Measurements from ENCODE around the gene FGFR3. TPM values are rescaled to one million over a fixed set of nuclear protein-coding genes. Genes with fewer than 3 reads are reported as not detected.

FGFR3 gene
- total and polyA plus RNA-seq, 2 experiments from 2014 or later: 0.10 to 0.97 TPM

DNA sequence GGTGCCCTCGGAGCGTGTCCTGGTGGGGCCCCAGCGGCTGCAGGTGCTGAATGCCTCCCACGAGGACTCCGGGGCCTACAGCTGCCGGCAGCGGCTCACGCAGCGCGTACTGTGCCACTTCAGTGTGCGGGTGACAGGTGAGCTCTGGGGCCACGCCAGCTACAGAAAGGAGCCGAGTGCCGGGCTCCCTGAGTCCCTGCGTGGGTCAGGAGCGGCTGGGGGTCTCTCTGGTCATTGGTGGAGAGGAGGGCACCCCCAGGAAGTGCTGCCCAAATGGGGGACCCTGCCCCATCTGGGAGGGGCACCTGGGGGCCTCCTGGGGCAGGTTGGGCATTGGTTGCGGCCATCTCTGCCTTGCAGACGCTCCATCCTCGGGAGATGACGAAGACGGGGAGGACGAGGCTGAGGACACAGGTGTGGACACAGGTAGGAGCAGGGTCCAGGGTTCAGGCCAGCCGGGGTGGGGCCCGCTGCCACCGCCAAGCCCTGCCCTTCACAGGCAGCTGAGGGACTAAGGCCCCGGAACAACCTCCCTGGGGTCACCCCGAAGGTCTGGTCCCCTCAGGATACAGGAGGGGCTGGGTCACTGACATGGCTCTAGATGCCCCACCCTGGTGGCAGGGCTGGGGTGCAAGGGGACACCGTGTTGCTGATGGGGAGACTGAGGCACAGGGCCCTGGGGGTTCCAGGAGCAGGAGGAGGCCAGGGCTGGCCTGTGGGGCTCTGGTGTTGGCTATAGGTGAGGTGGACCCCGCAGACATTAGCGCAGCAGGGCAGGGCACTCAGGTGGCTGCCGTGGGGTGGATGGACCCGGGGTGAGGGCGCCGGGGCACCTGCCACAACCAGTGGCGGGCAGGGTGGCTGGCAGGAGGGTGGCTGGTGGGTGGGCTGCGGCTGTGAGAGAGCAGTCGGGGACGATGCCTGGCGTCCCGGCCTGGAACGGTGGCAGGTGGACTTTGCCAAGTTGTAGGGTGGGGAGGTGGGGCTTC lies 6.6 kb downstream of the FGFR3 start:
- H3K27ac ChIP-seq: no peak overlapping the region
- no peak overlapping the region for H2AFZ ChIP-seq
- no peaks in the 10 kb centered on the region for H4K20me1 ChIP-seq (ENCODE audit: insufficient read depth)
- DNase-seq: no peak
- H3K36me3 ChIP-seq (ENCODE audit: low read depth): no peaks in the 10 kb centered on the region
- 0 out of 2 replicates have a peak, but pooled peaks cover 10% of the 10 kb centered on the region for H3K27me3 ChIP-seq (replicated peaks; ENCODE audit: insufficient read depth)
- no peak overlapping the region for H3K9ac ChIP-seq
- no peak overlapping the region for H3K4me2 ChIP-seq (ENCODE audit: unreplicated experiment)
- in situ Hi-C loops (cut with MboI): no loop called here
- no peaks in the 10 kb centered on the region for H3K9me2 ChIP-seq (ENCODE audit: insufficient read depth)
- no peaks in the 10 kb centered on the region for H3F3A ChIP-seq (ENCODE audit: insufficient read depth)
- H3K4me3 ChIP-seq: no peak overlapping the region
- no peaks in the 10 kb centered on the region for H3K79me2 ChIP-seq (ENCODE audit: insufficient read depth)
- H3K9me3 ChIP-seq (ENCODE audit: low read depth): no peaks in the 10 kb centered on the region
- TF ChIP-seq EZH2phosphoT487 (IDR thresholded peaks at IDR 0.05; ENCODE audit: insufficient read depth, low read depth) (no peak), EZH2 (IDR thresholded peaks at IDR 0.05; ENCODE audit: insufficient read depth, poor library complexity, severe bottlenecking) (no peak)
- H3K4me1 ChIP-seq (ENCODE audit: insufficient read depth): no peaks in the 10 kb centered on the region
- 84 to 86% methylated on average over 30 to 41 of the region's 41 CpGs for WGBS, 2 experiments (ENCODE audit: low coverage in 1 of 2, low lambda C conversion rate in 2 of 2, missing lambda C conversion rate in 2 of 2)

DNA sequence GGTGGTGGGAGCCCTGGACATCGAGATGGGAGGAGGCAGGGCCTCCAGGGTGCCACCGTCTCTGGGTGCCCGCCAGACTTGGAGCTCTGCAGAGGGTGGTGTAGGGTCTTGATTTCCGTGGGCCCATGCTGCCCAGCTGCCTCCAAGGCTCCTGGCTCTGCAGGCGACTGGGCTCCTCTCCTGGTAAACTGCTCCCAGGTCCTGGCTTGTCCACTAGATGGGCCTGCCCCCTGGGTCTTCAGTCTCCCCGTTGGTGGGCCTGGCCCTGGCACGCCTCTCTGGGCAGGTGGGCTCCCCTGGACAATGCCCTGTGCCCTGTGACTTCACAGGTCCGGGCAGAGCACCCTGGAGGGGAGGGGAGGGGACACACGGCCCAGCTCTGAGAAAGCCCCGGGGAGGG lies 7.7 kb downstream of the FGFR3 start:
- 63 to 66% methylated on average over 6 to 10 of the region's 10 CpGs for WGBS, 2 experiments (ENCODE audit: low coverage in 1 of 2, low lambda C conversion rate in 2 of 2, missing lambda C conversion rate in 2 of 2)
- no peak for TF ChIP-seq EZH2 (IDR thresholded peaks at IDR 0.05; ENCODE audit: insufficient read depth, poor library complexity, severe bottlenecking)
- no peak for TF ChIP-seq EZH2phosphoT487 (IDR thresholded peaks at IDR 0.05; ENCODE audit: insufficient read depth, low read depth)
- no peaks in the 10 kb centered on the region for H3K79me2 ChIP-seq (ENCODE audit: insufficient read depth)
- no peak overlapping the region for H2AFZ ChIP-seq
- H3K9me2 ChIP-seq (ENCODE audit: insufficient read depth): no peaks in the 10 kb centered on the region
- no peaks in the 10 kb centered on the region for H3F3A ChIP-seq (ENCODE audit: insufficient read depth)
- H3K4me3 ChIP-seq: no peak overlapping the region
- no peak for DNase-seq
- H3K36me3 ChIP-seq (ENCODE audit: low read depth): no peaks in the 10 kb centered on the region
- in situ Hi-C loops (cut with MboI): no loop called here
- H3K27me3 ChIP-seq (replicated peaks; ENCODE audit: insufficient read depth): 0 out of 2 replicates have a peak, but pooled peaks cover 6% of the 10 kb centered on the region
- no peaks in the 10 kb centered on the region for H4K20me1 ChIP-seq (ENCODE audit: insufficient read depth)
- H3K9me3 ChIP-seq (ENCODE audit: low read depth): no peaks in the 10 kb centered on the region
- H3K27ac ChIP-seq: no peak overlapping the region
- H3K4me2 ChIP-seq (ENCODE audit: unreplicated experiment): no peak overlapping the region
- H3K9ac ChIP-seq: no peak overlapping the region
- H3K4me1 ChIP-seq (ENCODE audit: insufficient read depth): no peaks in the 10 kb centered on the region

DNA sequence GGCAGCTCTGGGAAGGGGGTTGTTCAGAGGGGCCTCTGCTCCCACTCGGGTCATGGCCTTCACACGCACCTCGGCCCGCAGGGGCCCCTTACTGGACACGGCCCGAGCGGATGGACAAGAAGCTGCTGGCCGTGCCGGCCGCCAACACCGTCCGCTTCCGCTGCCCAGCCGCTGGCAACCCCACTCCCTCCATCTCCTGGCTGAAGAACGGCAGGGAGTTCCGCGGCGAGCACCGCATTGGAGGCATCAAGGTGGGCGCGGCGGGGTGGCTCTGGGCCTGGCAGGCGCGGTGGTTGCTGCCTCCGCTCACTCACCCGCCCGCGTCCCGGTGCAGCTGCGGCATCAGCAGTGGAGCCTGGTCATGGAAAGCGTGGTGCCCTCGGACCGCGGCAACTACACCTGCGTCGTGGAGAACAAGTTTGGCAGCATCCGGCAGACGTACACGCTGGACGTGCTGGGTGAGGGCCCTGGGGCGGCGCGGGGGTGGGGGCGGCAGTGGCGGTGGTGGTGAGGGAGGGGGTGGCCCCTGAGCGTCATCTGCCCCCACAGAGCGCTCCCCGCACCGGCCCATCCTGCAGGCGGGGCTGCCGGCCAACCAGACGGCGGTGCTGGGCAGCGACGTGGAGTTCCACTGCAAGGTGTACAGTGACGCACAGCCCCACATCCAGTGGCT lies 8.3 kb downstream of the FGFR3 start:
- Histone ChIP-seq H3K4me1 (ENCODE audit: insufficient read depth) (no peaks in the 10 kb centered on the region), H3K27me3 (replicated peaks; ENCODE audit: insufficient read depth) (0 out of 2 replicates have a peak, but pooled peaks cover 3% of the 10 kb centered on the region), H2AFZ (no peak overlapping the region), H3K4me2 (ENCODE audit: unreplicated experiment) (no peak overlapping the region), H3K36me3 (ENCODE audit: low read depth) (no peaks in the 10 kb centered on the region), H3K27ac (no peak overlapping the region), H3K9ac (no peak overlapping the region), H3K9me2 (ENCODE audit: insufficient read depth) (no peaks in the 10 kb centered on the region), H3F3A (ENCODE audit: insufficient read depth) (no peaks in the 10 kb centered on the region), H3K9me3 (ENCODE audit: low read depth) (no peaks in the 10 kb centered on the region), H3K79me2 (ENCODE audit: insufficient read depth) (no peaks in the 10 kb centered on the region), H4K20me1 (ENCODE audit: insufficient read depth) (no peaks in the 10 kb centered on the region), H3K4me3 (no peak overlapping the region)
- WGBS, 2 experiments (ENCODE audit: low coverage in 1 of 2, low lambda C conversion rate in 2 of 2, missing lambda C conversion rate in 2 of 2): 94 to 99% methylated on average over 26 to 56 of the region's 56 CpGs
- in situ Hi-C loops (cut with MboI): no loop called here
- DNase-seq: no peak
- no peak for TF ChIP-seq EZH2 (IDR thresholded peaks at IDR 0.05; ENCODE audit: insufficient read depth, poor library complexity, severe bottlenecking)
- TF ChIP-seq EZH2phosphoT487 (IDR thresholded peaks at IDR 0.05; ENCODE audit: insufficient read depth, low read depth): no peak

DNA sequence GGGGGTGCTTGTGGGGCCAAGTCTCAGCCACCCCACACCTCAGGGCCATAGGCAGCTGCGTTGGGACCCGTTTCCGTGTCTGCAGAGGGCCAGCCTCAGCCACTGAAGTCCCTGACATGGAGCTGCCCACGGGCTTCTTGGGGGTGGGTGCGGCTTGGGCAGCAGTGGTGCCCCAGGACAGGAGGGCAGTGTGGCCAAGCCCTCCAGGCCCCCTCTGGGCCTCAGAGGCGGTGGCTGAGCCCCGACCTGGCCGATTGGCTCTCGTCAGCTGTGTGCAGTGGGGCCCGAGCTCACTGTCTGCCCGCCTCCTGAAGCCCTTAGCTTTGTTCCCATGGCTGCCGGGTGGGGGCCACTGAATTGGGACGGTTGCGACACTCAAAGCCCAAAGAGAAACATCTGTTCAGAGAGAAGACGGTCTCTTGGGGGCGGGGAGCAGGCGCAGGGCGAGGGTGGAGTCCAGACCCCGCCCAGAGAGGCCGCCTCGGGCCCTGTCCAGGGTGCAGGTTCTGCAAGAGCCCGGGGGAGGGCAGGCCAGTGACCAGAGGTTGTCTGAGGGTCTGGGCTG lies 9.1 kb downstream of the FGFR3 start:
- Histone ChIP-seq H3F3A (ENCODE audit: insufficient read depth) (no peaks in the 10 kb centered on the region), H3K36me3 (ENCODE audit: low read depth) (no peaks in the 10 kb centered on the region), H3K79me2 (ENCODE audit: insufficient read depth) (no peaks in the 10 kb centered on the region), H3K27me3 (replicated peaks; ENCODE audit: insufficient read depth) (no peaks in the 10 kb centered on the region), H3K9me2 (ENCODE audit: insufficient read depth) (no peaks in the 10 kb centered on the region), H2AFZ (no peak overlapping the region), H3K4me1 (ENCODE audit: insufficient read depth) (no peaks in the 10 kb centered on the region), H3K4me2 (ENCODE audit: unreplicated experiment) (no peak overlapping the region), H3K4me3 (no peak overlapping the region), H3K9me3 (ENCODE audit: low read depth) (no peaks in the 10 kb centered on the region), H3K27ac (no peak overlapping the region), H3K9ac (no peak overlapping the region), H4K20me1 (ENCODE audit: insufficient read depth) (no peaks in the 10 kb centered on the region)
- in situ Hi-C loops (cut with MboI): no loop called here
- peak; percentile 76 for DNase-seq
- TF ChIP-seq EZH2 (IDR thresholded peaks at IDR 0.05; ENCODE audit: insufficient read depth, poor library complexity, severe bottlenecking): no peak
- TF ChIP-seq EZH2phosphoT487 (IDR thresholded peaks at IDR 0.05; ENCODE audit: insufficient read depth, low read depth): no peak
- WGBS, 2 experiments (ENCODE audit: low coverage in 1 of 2, low lambda C conversion rate in 2 of 2, missing lambda C conversion rate in 2 of 2): 8 to 14% methylated on average over 20 to 21 of the region's 22 CpGs
